ENCODE measurements around the gene THUMPD2.

The THUMPD2 gene

DNA sequence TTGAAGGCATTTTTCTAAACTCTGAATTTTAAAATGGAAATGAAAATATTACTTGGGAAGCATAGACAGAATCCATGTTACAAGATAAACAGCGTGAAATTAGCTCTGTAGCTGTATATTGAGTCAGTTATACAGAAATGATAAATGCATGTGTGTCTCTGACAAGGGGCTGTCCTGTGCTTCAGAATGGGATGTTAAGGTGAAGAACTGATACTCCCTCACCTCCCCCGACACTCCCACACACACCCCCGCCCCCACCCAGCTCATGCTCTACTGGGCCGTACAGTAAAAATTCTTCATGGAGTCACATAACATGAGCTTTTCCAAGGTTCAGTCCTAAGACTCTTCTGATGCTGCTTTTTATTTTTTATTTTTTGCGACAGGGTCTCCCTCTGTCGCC lies 869 bp upstream of the THUMPD2 start:
- DNase-seq (ENCODE audit: extremely low read depth, low read depth), result no peak
- no peak for TF ChIP-seq CTCF (IDR thresholded peaks at IDR 0.05; ENCODE audit: low read depth, low read length)

- no peak for TF ChIP-seq CTCF (IDR thresholded peaks at IDR 0.05; ENCODE audit: low read depth, low read length)
- no peak for DNase-seq (ENCODE audit: extremely low read depth, low read depth)
Observed at GRCh38 chr2:39779341-39779851, 338 bp upstream of the THUMPD2 start.

DNA sequence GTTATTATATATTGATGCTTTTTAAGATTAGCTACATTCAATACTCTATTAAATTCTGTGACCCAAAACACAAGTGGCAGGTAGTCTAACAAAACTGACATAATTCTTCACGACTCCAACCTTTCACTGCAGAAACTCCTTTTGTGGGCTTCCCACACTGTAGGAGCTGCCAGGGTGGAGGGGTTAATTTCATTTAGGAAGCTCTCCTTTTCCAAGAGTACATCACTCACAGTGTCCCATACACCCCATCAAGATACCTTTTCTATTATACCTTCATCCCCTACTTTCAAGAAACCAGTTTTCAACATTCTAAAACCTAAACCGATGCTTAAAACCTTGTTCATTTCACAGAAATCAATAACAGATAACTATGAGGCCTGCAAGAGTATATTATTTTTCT lies 825 bp downstream of the THUMPD2 start:
- no peak for DNase-seq (ENCODE audit: extremely low read depth, low read depth)
- TF ChIP-seq CTCF (IDR thresholded peaks at IDR 0.05; ENCODE audit: low read depth, low read length), result no peak

- DNase-seq (ENCODE audit: extremely low read depth, low read depth), result no peak
- TF ChIP-seq CTCF (IDR thresholded peaks at IDR 0.05; ENCODE audit: low read depth, low read length), result no peak
Observed at GRCh38 chr2:39772812-39773152, 6.3 kb downstream of the THUMPD2 start.

DNA sequence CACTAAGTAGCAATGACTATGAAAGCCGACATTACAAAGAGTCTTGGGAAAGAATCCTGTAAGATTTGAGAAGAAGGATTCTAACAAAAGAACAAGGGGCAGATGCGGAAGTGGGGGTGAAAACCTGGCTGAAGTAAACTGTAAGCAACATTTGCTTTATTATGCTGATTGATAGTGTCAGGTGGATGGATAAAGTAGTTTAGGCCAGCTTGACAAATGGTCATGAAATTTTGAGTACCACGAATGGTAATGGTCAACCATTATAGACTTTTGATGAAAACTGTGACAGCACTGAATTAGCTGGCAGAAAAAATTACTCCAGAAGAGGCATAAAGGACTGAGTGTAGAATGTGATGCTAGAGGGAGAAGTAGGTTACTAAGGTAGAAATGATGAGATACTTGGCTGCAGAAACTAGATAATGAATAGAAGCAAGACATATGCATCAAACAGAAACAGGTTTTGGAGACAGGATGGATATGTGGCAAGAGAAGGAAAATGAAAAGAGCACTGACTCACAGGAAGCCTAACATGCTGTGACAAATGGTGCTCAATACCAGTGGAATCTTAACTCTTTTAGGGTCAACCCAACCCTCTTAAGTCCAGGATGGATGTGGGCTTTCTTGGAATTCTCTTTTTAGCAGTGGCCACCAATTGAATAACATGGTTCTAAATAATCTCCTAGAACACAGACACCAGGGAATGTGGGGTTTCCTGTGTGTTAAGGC lies 6.8 kb downstream of the THUMPD2 start:
- no peak for TF ChIP-seq CTCF (IDR thresholded peaks at IDR 0.05; ENCODE audit: low read depth, low read length)
- no peak for DNase-seq (ENCODE audit: extremely low read depth, low read depth)

DNA sequence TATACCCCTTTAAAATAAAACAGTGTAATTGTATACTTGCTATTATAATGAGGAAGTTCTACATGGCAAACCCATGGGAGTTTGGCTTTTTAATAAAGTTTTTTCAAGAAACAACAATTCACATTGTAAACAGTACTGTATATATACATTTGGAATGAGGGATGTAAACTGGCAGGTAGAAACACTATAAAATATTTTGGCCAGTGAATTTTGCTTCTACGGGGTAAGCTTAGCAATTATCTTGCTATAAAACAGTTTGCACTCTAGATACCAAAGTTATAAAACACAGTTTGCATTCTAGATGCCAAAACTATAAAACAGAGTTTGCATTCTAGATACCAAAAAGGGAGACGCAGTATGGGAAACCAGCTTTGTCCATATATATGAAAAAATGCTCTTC lies 16.6 kb downstream of the THUMPD2 start:
- DNase-seq (ENCODE audit: extremely low read depth, low read depth), result no peak
- TF ChIP-seq CTCF (IDR thresholded peaks at IDR 0.05; ENCODE audit: low read depth, low read length), result no peak

- no peak for TF ChIP-seq CTCF (IDR thresholded peaks at IDR 0.05; ENCODE audit: low read depth, low read length)
- no peak for DNase-seq (ENCODE audit: extremely low read depth, low read depth)
Observed at GRCh38 chr2:39757156-39757555, 21.9 kb downstream of the THUMPD2 start.
